Fibroblast of gingiva (primary cell): ENCODE data around the gene RAN.
"Not testable (repeated sequence)": the region's sequence is repeated elsewhere in the genome, so short reads cannot be mapped to it uniquely, and the experiment has no call there.

Experiments
- DNase-seq: peaks from one replicate; pipeline ENCODE4 v3.0.0-alpha.2; 2011; ENCODE audit warnings: low read depth

The RAN gene

GRCh38 chr12:130878193-130879185, 6.6 kb downstream of the RAN start:
- no peak for DNase-seq

GRCh38 chr12:130879212-130879686, 7.4 kb downstream of the RAN start:
- no peak for DNase-seq

GRCh38 chr12:130879781-130880389, 8.0 kb downstream of the RAN start:
- DNase-seq = no peak

GRCh38 chr12:130880411-130880885, 8.6 kb downstream of the RAN start:
- DNase-seq = no peak

GRCh38 chr12:130881046-130881445, 9.2 kb downstream of the RAN start:
- no peak for DNase-seq

GRCh38 chr12:130881548-130881947, 9.7 kb downstream of the RAN start:
- DNase-seq = no peak

GRCh38 chr12:130887190-130887589, 15.3 kb downstream of the RAN start:
- not testable (repeated sequence) for DNase-seq

GRCh38 chr12:130904064-130904463, 32.2 kb downstream of the RAN start:
- DNase-seq = no peak

GRCh38 chr12:130904936-130905455, 33.1 kb downstream of the RAN start:
- DNase-seq = not testable (repeated sequence)

GRCh38 chr12:130909111-130909510, 37.2 kb downstream of the RAN start:
- no peak for DNase-seq

- DNase-seq = no peak
Measured at GRCh38 chr12:130911193-130911592, 39.3 kb downstream of the RAN start.

- no peak for DNase-seq
Measured at GRCh38 chr12:130911933-130912332, 40.1 kb downstream of the RAN start.

GRCh38 chr12:130916241-130916911, 44.5 kb downstream of the RAN start:
- DNase-seq = peak; percentile 32

- DNase-seq = no peak
Measured at GRCh38 chr12:130917607-130918006, 45.7 kb downstream of the RAN start.

- peak; percentile 14 for DNase-seq
Measured at GRCh38 chr12:130919086-130919485, 47.2 kb downstream of the RAN start.

GRCh38 chr12:130920119-130920703, 48.3 kb downstream of the RAN start:
- DNase-seq = no peak

- peak; percentile 70 for DNase-seq
Measured at GRCh38 chr12:130920723-130921381, 49.0 kb downstream of the RAN start.

- DNase-seq = no peak
Measured at GRCh38 chr12:130922511-130922953, 50.7 kb downstream of the RAN start.

GRCh38 chr12:130924966-130925665, 53.2 kb downstream of the RAN start:
- DNase-seq = no peak

GRCh38 chr12:130925666-130926015, 53.8 kb downstream of the RAN start:
- DNase-seq = no peak
